HG03460 (cell line): ENCODE measurements around the gene TRAF7.
"Not testable (repeated sequence)": the region's sequence is repeated elsewhere in the genome, so short reads cannot be mapped to it uniquely, and the experiment has no call there.

Experiments used
- ATAC-seq: cut with Tn5 transposase; IDR thresholded peaks from one replicate; pipeline ENCODE4 v1.9.1; 2021; ENCODE audit not compliant: unreplicated experiment

The TRAF7 gene

DNA sequence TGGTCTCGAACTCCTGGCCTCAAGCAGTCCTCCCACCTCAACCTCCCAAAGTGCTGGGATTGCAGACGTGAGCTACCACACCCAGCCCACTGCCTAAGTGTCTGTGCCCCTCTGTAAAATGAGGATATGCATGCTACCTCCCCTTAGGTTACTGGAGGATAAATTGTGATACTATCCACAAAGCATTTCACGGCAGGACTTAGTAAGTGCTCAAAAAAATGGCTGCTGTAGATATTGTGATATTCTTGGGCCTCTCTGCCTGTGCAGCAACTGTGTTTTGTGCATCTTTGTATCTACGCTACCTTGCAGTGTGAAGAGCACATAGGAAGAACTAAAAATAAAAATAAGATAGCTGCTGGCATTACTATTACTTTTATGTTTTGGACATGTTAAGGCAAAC is 42.7 kb downstream of the TRAF7 start:
- no peak for ATAC-seq

DNA sequence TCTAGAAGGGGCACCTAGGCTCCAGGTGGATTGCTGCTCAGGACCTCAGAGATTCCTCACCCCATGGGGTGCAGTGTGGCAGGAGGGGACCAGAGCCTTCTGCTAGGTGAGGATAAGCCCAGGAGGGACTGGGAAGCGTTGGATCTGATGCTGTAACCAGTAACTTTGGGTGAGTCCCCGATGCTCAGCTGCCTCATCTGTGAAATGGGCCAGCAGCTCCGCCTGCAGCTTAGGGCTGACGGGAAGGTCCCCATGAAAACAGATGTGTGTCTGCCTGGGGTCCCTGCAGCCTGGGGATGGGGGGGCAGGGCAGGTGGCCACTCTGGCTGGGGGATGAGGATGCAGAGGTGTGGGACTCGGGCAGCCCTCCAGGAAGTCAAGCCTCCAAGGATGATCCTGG is 43.5 kb downstream of the TRAF7 start:
- no peak for ATAC-seq

DNA sequence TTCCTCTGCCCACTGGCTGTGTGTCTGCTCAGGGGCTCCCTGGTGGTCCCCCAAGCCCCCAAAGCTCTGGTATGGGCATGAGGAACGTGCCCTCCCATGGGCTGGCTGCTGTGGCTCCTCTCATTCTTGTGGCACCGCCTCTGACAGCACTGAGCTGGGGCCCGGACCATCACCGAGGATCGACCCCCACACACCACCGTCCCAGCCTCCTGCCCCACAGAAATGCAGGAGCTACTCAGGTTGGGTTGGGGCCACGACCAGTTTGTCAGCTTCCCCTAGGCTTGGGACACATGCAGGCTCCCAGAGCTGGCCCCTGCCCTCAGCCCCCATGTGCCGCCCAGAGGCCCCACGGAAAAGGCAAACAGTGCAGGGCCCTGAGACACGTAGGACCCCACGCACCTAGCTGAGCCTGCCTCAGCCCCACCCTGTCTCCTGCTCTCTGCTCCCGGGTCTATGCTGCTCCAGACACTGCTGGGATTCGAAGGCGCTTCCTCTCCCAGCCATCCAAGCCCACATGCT is 44.1 kb downstream of the TRAF7 start:
- ATAC-seq = no peak

DNA sequence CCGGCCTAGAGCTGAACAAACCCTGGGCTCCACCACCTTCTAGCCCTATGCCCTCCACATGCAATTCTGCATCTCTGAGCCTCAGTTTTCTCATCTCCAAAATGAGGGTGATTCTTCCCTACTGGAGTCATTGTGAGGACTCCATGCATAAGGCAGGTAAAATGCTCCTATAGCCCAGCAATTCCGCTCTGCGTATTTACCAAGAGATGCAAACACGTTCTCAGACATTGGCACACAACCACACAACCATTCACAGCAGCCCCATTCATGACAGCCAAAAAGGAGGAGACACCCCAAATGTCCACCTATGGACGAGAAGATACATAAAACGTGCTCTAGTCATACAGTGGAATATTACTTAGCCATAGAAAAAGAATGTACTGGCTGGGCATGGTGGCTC is 44.7 kb downstream of the TRAF7 start:
- no peak for ATAC-seq

DNA sequence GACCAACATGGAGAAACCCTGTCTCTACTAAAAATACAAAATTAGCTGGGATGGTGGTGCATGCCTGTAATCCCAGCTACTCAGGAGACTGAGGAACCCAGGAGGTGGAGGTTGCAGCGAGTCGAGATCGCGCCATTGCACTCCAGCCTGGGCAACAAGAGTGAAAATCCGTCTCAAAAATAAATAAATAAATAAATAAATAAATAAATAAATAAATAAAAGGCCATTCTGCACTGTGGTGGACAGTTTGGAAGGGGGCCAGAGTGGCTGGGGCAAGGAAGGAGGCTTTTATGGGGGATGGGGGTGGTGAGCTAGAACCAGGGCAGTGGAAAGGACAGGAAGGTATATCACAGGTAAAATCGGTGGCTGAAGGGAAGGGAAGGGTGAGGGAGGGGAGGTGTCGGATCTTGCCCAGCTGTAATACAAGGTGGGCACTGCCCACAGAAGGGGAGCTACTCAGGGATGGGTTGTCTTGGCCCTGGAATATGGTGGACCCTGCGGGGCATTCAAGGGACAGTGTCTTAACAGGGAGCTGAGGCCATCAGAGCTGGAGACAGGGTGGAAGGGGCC is 47.6 kb downstream of the TRAF7 start:
- not testable (repeated sequence) for ATAC-seq

DNA sequence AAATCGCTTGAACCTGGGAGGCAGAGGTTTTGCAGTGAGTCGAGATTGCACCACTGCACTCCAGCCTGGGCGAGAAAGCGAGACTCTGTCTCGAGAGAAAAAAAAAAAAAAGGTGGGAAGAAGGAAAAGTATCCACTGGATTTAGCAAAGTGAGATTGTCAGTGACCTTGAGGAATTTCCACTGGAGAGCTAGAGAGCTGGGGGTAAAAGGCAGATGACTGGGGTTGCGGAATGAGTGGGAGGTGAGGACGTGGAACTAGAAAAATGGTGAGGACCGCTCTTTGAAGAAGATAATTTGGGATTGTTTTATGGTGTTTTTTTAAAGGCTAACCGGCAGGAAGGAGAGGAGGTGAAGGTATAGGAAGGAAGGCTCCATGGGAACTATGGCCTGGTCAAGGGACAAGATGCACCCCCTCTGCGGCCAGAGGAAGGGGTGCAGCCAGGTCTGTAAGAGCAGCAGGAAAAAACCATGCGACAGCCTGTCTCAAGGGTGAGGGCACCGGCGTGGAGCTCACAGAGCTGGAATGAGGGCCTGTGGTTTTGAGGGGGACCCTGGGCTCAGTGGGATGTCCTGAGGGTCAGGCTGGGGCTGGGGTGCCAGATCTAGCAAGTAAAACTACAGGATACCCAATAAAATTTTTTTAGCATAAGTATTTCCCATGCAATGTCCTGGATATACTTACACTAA is 49.0 kb downstream of the TRAF7 start:
- no peak for ATAC-seq

DNA sequence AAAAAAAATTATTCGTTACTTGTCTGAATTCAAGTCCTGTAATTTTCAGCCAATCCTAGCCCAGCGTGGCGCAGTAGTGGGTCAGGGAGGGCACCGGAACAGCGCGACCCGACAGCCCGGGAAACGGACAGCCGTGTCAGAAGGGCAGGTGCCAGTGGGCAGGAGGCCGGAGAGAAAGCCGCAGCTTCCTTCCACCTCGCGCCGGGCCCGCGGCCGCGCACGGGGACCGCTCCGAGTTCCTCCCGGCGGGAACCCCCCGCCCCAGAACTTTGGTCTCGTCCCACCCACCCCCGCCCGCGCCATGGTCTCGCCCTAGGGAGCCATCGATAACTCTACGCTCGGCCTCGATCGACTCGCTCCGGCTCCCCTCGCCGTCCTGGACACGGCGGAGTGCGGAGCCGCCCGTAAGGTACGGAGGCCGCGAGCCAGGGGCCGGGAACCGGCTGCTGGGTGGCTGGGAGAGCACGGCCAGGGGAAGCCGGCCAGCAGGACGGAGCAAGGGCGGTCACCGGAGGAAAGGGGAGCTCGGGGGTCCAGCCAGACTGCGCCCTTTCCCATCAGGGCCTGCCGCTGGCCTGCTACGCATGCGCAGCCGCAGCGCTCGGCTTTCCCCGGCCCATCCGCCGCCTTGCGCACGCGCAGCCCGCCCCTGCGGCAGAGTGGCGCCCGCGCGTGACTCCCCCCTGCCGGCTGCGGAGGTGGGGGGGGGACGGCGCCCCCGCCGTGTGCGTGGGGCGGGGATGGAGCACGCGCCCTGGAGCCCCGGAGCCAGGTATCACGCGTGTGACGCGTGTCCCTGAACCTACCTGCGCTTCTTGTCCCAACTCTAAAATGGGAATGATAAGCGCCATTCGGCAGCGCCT is 49.8 kb downstream of the TRAF7 start, which contains the start of gene MLST8:
MLST8 (plus strand) TSS at position 351 of the 863 bp plus-strand sequence. CDS start 632 bp downstream, outside the sequence.
- peak; percentile 60 for ATAC-seq

DNA sequence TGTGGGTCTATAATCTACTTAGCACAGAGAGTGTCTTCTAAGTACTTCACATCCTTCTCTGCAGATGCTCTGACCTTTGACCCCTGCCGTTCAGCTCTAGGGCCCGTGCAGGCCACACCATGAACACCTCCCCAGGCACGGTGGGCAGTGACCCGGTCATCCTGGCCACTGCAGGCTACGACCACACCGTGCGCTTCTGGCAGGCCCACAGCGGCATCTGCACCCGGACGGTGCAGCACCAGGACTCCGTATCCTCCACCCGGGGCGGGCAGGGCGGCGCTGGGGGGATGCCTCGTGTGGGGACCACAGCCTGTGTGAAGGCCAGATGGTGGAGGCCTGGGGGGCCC is 50.4 kb downstream of the TRAF7 start:
- peak; percentile 10 for ATAC-seq

DNA sequence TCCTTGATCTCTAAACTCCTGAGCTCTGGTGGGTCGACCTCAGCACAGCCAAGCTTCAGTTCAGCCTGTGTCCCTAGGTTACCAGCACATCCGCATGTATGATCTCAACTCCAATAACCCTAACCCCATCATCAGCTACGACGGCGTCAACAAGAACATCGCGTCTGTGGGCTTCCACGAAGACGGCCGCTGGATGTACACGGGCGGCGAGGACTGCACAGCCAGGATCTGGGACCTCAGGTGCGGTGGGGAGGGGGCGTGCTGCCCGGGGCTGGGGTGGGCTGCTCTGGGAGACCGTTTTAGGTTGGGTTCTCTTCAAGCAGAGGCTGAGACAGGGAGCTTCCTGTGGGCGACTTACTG is 50.8 kb downstream of the TRAF7 start:
- ATAC-seq = no peak

DNA sequence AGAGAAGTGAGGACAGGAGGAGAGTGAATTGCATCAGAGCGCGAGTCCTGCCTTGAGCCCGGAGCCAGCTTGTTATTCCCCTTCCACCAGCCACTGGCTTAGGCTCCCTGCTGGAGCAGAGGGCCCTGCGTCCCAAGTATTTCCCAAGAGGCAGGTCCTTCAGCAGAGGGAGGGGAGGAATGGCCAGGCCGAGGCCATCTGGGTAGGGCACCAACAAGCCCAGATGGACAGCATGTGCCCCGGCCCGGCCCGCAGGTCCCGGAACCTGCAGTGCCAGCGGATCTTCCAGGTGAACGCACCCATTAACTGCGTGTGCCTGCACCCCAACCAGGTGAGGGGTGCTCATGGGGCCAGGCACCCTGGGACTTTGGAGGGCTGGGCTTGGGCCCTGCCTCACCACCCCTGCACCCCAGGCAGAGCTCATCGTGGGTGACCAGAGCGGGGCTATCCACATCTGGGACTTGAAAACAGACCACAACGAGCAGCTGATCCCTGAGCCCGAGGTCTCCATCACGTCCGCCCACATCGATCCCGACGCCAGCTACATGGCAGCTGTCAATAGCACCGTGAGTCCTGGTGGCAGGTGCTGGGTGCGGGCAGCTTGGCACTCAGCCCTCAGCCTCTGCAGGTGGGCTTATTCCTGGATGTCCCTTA is 51.3 kb downstream of the TRAF7 start:
- no peak for ATAC-seq

DNA sequence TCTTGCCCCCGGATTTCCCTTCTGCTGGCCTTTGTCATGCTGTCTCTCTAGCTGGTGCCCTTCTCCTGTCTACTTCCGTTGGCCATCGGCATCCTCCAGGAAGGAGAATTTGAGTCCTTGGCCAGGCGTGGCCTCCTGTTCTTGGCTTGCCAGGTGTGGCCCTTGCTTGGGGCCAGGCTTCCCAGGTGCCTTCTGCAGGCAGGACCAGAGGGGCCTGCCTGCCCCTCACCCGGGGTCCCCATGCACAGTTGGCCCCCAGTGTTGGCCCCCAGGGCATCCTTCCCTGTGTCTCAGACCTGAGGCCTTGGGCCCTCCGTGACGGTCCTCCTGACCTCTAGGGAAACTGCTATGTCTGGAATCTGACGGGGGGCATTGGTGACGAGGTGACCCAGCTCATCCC is 52.3 kb downstream of the TRAF7 start:
- ATAC-seq = no peak

DNA sequence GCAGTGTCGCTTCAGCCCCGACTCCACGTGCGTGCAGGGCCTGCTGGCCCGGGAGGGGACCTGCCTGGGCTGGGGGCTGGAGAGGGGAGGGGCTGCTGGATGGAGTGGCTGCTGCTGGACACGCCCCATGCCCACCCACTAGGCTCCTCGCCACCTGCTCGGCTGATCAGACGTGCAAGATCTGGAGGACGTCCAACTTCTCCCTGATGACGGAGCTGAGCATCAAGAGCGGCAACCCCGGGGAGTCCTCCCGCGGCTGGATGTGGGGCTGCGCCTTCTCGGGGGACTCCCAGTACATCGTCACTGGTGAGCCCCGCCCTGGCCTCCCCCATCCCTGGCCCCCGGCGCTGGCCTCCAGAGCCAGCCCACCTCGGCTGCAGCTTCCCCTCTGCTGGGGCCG is 52.7 kb downstream of the TRAF7 start:
- ATAC-seq = no peak

DNA sequence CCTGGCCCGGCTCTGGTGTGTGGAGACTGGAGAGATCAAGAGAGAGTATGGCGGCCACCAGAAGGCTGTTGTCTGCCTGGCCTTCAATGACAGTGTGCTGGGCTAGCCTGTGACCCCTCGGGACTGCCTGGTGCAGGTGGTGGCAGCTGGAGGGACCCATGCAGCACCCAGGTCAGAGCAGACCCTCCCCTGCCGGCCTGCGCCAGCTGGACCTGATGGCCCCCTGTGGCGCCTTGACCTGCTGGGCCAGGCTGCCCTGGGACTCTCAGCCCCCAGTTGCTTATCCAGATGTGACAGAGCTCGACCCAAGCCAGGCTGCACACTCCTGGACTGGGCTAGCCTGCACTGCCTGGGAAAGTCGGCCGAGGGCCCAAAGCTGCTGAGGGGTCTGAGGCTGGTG is 53.2 kb downstream of the TRAF7 start:
- no peak for ATAC-seq

DNA sequence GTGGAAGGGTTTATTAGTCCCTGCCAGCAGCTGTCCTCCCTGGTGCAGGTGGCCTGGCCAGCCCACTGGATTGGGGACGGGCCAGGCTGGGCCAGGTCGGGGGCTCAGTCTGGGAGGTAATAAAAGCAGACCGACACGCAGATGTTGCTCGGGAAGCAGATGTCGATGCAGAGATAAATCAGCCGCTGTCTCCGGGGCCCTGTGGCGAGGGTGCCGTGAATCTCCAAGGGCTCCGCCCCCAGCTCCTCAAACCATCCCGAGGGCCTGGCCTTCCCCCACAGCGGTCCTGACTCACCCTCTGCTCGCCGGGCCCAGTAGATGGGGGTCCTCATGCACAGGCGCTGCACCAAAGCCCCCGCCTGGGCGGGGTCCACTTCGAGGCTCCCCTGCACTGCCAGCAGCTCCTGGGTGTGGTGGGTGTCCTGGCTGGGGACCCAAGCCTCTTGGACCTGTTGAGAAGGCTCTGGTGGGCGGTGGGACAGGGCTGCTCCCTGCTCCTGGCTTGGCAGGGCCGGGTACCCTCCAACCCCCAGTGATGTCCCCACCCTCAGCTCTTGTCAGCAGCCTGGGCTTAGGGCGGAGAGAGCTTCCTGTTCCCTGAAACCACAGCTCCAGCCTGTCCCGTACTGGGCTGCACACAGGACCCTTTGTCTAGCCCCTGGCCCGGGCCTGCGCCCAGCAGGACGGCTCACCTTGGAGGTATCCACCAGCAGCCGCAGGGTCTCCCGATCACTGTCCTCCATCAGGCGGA is 53.9 kb downstream of the TRAF7 start:
- ATAC-seq = no peak

DNA sequence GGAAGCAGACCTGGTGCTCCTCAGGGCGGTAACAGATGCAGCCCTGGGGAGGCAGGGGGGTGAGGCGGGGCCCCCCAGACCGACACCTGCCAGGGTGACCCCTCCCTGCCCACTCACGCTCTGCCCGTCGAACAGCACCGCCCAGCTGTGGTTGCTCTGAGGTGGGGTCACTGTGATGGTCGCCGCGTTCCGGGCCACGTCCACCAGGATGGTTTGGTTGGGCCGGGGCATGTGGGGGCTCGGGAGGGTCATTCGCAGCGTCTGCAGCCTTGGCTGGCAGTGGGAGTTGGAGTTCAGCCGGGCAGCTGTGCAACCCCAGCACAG is 54.4 kb downstream of the TRAF7 start:
- no peak for ATAC-seq

DNA sequence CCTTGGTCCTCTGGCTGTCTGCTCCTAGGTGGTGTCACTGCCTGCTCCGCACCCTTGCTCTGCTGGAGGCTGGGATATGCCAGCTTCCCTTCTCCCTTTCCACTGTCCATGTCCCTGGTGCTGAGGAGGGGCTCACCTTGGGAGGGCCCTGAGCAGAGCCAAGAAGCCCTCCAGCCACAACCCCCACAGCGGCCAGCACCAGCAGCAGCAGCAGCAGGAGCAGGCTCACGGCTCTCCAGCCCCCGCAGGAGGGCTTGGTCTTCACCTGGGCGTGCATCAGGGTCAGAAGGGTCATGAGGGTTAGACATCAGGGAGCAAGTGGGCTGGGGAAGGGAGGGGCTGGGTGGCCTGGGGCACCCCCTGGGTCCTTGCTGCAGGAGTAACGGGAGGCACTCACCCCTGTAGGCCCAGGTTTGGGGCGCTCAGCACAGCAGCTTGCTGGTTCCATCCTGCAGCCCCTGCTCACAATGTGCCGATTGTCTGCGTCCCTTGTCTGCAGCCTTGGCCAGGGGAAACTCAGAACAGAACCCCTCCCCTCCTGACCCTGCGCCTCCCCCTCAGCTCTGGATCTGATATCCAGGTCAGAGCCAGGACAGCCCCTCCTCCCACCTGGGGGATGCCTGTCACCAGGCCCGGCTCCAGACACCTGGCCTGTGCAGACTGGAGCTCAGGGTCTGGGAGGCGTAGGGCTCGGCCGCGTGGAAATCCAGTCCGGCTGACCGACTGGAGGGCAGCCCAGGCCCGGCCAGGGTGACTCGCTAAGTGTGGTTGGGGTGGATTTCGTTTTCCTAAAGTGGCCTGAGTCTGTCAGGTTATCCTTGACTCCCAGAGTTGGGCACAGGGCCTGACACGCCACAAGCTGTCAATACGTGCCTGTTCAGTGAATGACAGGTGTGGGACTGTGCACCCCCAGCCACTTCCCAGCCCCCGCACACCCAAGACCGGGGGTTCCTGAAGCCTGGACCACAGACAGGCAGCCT is 55.1 kb downstream of the TRAF7 start, which contains the start of gene BRICD5:
BRICD5 (minus strand) TSS at position 478 of the 980 bp plus-strand sequence; CDS start at position 448, 30 bp downstream.
- ATAC-seq = no peak

DNA sequence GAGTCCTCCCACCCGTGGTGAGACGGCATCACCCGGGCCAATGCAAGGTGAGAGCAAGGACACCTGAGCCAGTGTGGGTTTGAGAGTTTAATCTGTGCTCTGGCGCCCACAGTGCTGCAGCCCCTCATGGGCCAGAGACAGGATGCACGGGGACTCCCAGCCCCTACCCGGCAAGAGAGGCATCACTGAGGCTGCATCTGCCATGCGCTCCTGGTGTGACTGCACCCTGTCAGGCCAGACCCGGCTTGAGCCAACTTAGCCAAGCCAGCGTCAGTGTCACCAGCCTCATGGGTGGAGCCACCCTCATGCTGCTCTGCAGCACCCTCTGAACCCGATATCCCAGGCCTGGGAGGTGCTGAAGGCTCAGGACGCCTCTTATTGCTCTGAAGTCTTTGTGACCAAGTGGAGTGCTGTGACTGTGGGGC is 56.4 kb downstream of the TRAF7 start:
- no peak for ATAC-seq

DNA sequence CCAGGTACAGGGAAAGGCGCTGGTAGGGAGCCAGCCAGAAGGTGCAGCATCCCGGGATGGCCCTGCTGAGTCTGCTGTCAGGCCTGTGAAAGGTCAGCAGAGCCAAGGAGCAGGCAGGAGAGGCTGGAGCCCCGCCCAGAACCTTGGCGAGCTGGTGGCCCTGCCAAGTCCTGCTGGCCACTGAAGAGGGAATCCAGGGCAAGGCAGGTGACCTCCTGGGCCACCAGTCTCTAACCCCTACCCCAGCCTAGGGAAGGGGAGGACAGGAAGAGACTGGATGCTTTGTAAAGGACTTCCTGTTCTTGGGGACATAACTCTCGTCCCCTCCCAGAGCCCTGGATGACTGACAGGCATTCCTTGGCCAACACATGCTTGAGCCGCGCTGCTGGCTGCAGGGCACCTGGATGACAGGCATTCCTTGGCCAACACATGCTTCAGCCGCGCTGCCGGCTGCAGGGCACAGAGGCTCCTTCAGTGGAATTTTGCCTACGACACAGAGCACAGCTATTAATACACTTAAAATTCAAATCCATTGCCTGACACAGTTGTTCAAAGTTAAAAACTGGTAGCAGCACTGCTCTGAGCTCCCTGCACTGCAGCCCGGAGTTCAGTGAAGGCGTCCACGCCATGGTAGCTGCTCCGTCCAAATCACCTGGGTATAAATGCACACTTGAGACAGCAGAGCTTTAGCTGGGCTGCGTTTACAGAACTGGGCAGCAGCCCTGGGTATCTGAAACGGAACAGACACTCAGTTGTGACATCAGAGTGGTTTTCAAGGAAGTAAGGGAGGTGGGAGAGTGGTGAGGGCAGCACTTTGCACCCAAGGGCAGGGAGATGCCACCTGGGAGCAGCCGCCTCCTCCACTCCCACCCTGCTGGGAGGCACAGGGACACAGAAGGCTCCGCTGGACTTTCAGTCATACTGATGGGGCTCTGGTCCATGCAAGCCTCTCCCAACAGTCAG is 57.1 kb downstream of the TRAF7 start:
- no peak for ATAC-seq
